Suprapubic skin (tissue), 4 donors: ENCODE data around the gene PCSK4. TPM values are rescaled to one million over a fixed set of nuclear protein-coding genes. Genes with fewer than 3 reads are reported as not detected.
"Not testable (repeated sequence)": the region's sequence is repeated elsewhere in the genome, so short reads cannot be mapped to it uniquely, and the experiment has no call there.

Experiments
- DNase-seq, 2 donors: peaks; one replicate each; pipeline ENCODE4 v3.0.0-alpha.2; 2019; ENCODE audit warnings: low spot score in 2 of 2
- H3K27ac ChIP-seq: fragments of 200-600 bp; sonication (generic); one replicate; pipeline ENCODE4 v1.5.1; 2019
- H3K27me3 ChIP-seq: fragments of 200-600 bp; sonication (generic); one replicate; pipeline ENCODE4 v1.5.1; 2019
- H3K36me3 ChIP-seq: fragments of 200-600 bp; sonication (generic); one replicate; pipeline ENCODE4 v1.5.1; 2019
- H3K4me1 ChIP-seq: fragments of 200-600 bp; sonication (generic); one replicate; pipeline ENCODE4 v1.5.1; 2019
- H3K4me3 ChIP-seq: fragments of 200-600 bp; sonication (generic); one replicate; pipeline ENCODE4 v1.5.1; 2019; ENCODE audit warnings: mild to moderate bottlenecking
- H3K9me3 ChIP-seq: fragments of 200-600 bp; sonication (generic); one replicate; pipeline ENCODE4 v1.5.1; 2019
- EP300 ChIP-seq: sonication (generic); formaldehyde crosslinking; IDR thresholded peaks from one replicate; pipeline ENCODE4 v1.6.1; 2017; ENCODE audit warnings: antibody characterized with exemption
- POLR2A ChIP-seq, 2 donors: fragments of 450-650 bp; IDR thresholded peaks; one replicate each; pipeline ENCODE4 v1.6.1; 2017; ENCODE audit warnings: antibody characterized with exemption in 2 of 2, mild to moderate bottlenecking in 2 of 2, moderate library complexity in 2 of 2
- POLR2AphosphoS5 ChIP-seq, 3 donors: sonication (generic); formaldehyde crosslinking; IDR thresholded peaks; one replicate each; pipeline ENCODE4 v1.6.1; 2017; ENCODE audit warnings: antibody characterized with exemption in 3 of 3
- WGBS: methylation state at CpG from one replicate; pipeline ENCODE4 v1.1.5; 2018; 5-methylcytosine and 5-hydroxymethylcytosine counted together
- total RNA-seq, 4 donors: library from RNA; depleted of rRNA; stranded (reverse); fragments of >200 nt; gene quantifications; one replicate each; pipeline ENCODE4 v1.1.0, GENCODE V29; 2016
- TF ChIP-seq, protein P1 (sequence below), 2 donors: fragments of 200-600 bp in 1 of 2; fragments of 450-650 bp in 1 of 2; sonication (generic) in 1 of 2; IDR thresholded peaks; one replicate each; pipeline ENCODE4 v1.5.1; 2016 to 2019; ENCODE audit warnings: antibody characterized with exemption in 2 of 2, mild to moderate bottlenecking in 1 of 2, moderate library complexity in 1 of 2

The PCSK4 gene
- total RNA-seq, 4 donors from 2014 or later = 1.4 to 6.6 (median 3.8) TPM

DNA sequence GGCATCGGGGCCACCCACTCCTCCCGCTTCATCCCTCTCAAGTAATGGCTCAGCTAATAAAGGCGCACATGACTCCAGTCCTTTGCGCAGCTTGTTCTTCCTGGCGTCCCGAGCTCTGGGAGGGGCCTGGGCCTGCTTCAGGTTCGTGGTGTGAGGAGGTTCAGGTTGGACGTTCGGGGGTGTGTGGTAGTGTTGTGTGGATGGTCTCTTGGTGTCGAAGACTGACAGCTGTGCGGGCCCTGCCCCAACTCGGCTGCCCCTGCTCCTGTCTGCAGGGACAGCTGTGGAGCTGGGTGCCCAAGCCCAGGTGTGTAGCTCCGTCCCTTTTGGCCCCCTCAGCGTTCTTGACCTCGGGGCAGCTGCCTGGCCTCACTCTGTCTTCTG, 49.7 kb downstream of the PCSK4 start:
- peaks cover 3% of the 10 kb centered on the region for H3K27me3 ChIP-seq
- whole genome bisulfite sequencing = 100% methylated on average over 2 of the region's 15 CpGs
- DNase-seq = no peak
- H3K36me3 ChIP-seq = peaks cover 36% of the 10 kb centered on the region
- peaks cover 43% of the 10 kb centered on the region for H3K4me1 ChIP-seq
- H3K4me3 ChIP-seq = no peak overlapping the region
- H3K9me3 ChIP-seq = no peaks in the 10 kb centered on the region
- H3K27ac ChIP-seq = no peak overlapping the region
- TF ChIP-seq POLR2AphosphoS5 (IDR thresholded peaks at IDR 0.05) (no peak), EP300 (no peak), POLR2A (IDR thresholded peaks at IDR 0.05) (no peak)
- TF ChIP-seq, protein P1, sequence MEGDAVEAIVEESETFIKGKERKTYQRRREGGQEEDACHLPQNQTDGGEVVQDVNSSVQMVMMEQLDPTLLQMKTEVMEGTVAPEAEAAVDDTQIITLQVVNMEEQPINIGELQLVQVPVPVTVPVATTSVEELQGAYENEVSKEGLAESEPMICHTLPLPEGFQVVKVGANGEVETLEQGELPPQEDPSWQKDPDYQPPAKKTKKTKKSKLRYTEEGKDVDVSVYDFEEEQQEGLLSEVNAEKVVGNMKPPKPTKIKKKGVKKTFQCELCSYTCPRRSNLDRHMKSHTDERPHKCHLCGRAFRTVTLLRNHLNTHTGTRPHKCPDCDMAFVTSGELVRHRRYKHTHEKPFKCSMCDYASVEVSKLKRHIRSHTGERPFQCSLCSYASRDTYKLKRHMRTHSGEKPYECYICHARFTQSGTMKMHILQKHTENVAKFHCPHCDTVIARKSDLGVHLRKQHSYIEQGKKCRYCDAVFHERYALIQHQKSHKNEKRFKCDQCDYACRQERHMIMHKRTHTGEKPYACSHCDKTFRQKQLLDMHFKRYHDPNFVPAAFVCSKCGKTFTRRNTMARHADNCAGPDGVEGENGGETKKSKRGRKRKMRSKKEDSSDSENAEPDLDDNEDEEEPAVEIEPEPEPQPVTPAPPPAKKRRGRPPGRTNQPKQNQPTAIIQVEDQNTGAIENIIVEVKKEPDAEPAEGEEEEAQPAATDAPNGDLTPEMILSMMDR (IDR thresholded peaks at IDR 0.05) = no peak

DNA sequence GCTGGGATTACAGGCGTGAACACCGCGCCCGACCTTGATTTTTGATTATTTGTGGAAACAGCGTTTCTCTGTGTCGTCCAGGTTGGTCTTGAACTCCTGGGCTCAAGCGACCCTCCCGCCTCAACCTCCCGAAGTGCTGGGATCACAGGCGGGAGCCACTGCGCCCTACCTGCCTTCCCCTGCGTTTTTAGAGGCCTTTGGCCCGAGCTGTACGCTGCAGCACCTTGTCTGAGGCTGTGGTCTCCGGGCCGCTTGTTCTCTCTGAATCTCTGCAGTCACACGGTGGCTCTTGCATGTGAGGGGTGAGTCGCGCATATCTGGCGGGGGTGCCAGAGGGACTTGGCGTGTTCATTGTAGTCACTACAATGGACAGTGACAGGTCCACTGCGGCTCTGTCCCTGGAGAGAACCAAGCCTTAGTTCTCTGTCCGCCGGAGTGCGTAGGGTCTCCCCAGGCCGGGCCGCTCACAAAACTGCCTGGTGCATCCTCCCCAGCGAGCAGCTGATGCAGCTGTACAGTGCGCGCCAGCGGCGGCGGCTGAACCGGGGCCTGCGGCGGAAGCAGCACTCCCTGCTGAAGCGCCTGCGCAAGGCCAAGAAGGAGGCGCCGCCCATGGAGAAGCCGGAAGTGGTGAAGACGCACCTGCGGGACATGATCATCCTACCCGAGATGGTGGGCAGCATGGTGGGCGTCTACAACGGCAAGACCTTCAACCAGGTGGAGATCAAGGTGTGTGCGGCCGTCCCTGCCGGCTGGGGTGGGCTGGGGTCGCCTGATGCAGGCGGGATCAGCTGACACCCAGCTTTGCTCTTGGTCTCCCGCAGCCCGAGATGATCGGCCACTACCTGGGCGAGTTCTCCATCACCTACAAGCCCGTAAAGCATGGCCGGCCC, 50.4 kb downstream of the PCSK4 start:
- not testable (repeated sequence) for H3K27me3 ChIP-seq, H3K27ac ChIP-seq, H3K9me3 ChIP-seq, DNase-seq
- H3K4me1 ChIP-seq = peaks cover 37% of the 10 kb centered on the region
- H3K36me3 ChIP-seq = peaks cover 42% of the 10 kb centered on the region
- 77% methylated on average over 47 of the region's 57 CpGs for WGBS
- H3K4me3 ChIP-seq = peak overlapping the region; percentile 58

DNA sequence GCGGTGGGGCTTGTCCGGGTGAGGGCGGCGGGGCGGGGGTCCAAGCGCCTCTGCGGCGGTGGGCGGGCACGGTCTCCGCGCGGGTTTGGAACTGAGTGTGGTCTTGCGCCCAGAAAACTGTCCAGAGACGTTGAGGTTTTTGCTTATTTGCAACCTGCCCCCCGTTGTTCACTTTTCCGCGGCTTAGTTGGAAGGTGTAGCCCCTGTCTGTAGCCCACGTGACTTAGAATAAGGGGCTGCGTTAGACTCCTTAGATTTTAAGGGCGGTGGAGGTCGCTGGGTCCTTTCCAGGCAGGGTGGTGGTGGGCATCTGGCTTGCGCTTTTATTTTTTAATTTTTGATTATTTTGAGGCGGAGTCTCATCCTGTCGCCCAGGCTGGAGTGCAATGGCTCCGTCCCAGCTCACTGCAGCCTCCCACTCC, 51.2 kb downstream of the PCSK4 start:
- no peaks in the 10 kb centered on the region for H3K27me3 ChIP-seq
- TF ChIP-seq, protein P1 (IDR thresholded peaks at IDR 0.05) = no peak
- TF ChIP-seq POLR2A (IDR thresholded peaks at IDR 0.05) = no peak
- no peak for TF ChIP-seq POLR2AphosphoS5 (IDR thresholded peaks at IDR 0.05)
- TF ChIP-seq EP300 = no peak
- DNase-seq = no peak

DNA sequence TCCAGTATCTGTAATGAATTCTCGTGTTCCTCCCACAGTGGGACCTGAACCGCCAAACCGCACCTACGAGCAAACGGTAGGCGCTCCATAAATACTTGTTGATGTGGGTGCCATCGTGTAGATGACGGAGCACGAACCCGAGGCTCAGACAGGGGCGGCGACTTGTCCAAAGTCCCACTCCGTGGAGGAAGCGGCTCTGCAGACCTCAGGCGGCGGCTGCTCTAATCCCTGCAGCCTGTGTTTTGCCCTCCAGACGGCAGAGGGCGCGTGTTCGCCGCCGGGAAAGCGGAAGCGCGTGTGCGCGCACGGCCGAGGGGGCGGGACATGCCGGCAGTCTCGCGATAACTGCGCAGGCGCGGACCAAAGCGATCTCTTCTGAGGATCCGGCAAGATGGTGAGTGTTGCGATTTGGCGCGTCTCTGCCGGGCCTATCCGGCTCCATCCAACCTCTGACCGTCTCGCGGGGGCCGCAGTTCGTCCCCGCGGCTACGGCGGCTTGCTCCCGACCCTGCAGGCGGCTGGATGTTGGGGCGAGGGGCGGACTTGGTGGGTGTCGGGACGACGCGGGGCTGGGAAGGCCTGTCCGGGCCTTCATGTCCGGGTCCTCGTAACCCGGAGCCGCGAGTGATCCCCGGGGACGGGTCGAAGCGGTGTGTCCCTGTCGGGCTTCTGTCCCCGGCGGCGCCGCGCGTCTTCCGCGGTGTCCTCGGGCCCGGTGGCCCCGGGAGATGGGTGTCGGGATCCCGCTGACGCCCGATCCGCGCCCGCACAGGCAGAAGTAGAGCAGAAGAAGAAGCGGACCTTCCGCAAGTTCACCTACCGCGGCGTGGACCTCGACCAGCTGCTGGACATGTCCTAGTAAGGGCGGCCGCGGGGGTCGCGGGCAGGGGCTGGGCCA, 51.9 kb downstream of the PCSK4 start, which contains the start of gene RPS15:
Gene RPS15 (plus strand): TSS at position 362 of the 898 bp plus-strand sequence. CDS start 30 bp downstream, at position 392.
- DNase-seq = peak; percentile 96 to 98
- TF ChIP-seq EP300 (no peak), POLR2A (IDR thresholded peaks at IDR 0.05) (peak; percentile 78 to 91), POLR2AphosphoS5 (IDR thresholded peaks at IDR 0.05) (peak; percentile 87 to 99 (median 98))
- TF ChIP-seq, protein P1 (IDR thresholded peaks at IDR 0.05) = peak; percentile 83 to 97
- Histone ChIP-seq H3K27me3 (no peaks in the 10 kb centered on the region), H3K4me3 (peak within 1 kb of the TSS; percentile 58), H3K36me3 (peaks cover 56% of the 10 kb centered on the region), H3K27ac (peak within 1 kb of the TSS; percentile 83), H3K4me1 (peaks cover 30% of the 10 kb centered on the region), H3K9me3 (no peaks in the 10 kb centered on the region)
- 1% methylated on average over 54 of the region's 100 CpGs for WGBS

More for the DNA sequence above, 51.2 kb downstream of the PCSK4 start:
- peak overlapping the region; percentile 58 for H3K4me3 ChIP-seq
- no peaks in the 10 kb centered on the region for H3K9me3 ChIP-seq
- peak overlapping the region; percentile 83 for H3K27ac ChIP-seq
- H3K36me3 ChIP-seq = peaks cover 50% of the 10 kb centered on the region
- 1% methylated on average over 11 of the region's 26 CpGs for WGBS
- peaks cover 35% of the 10 kb centered on the region for H3K4me1 ChIP-seq

DNA sequence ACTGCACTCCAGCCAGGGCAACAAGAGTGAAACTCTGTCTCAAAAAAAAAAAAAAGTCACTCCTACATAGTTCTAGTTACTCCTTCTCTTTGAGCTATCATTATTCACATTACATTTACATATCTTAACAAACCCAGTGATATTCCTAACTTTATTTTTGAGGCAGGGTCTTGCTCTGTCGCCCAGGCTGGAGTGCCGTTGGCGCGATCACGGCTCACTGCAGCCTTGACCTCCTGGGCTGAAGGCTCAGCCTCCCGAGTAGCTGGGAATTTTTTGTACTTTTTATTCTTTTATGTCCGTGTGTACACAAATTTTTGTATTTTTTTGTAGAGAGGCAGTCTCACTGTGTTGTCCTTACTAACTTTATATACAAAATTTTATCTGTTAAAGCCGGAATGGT, 52.5 kb downstream of the PCSK4 start:
- WGBS = 58% methylated on average over 8 of the region's 8 CpGs
- no peaks in the 10 kb centered on the region for H3K9me3 ChIP-seq
- no peak for TF ChIP-seq EP300
- TF ChIP-seq POLR2A (IDR thresholded peaks at IDR 0.05) = no peak
- TF ChIP-seq, protein P1 (IDR thresholded peaks at IDR 0.05) = no peak
- TF ChIP-seq POLR2AphosphoS5 (IDR thresholded peaks at IDR 0.05) = no peak
- no peak overlapping the region for H3K27ac ChIP-seq
- no peak overlapping the region for H3K4me3 ChIP-seq
- DNase-seq = no peak
- H3K36me3 ChIP-seq = peaks cover 63% of the 10 kb centered on the region
- peaks cover 30% of the 10 kb centered on the region for H3K4me1 ChIP-seq
- no peaks in the 10 kb centered on the region for H3K27me3 ChIP-seq
